ENCODE results near the gene GRIFIN. TPM values are rescaled to one million over a fixed set of nuclear protein-coding genes. Genes with fewer than 3 reads are reported as not detected.

The GRIFIN gene
- polyA plus RNA-seq, 2 of the 4 experiments (the other 2 are of a cell fraction) = not detected

DNA sequence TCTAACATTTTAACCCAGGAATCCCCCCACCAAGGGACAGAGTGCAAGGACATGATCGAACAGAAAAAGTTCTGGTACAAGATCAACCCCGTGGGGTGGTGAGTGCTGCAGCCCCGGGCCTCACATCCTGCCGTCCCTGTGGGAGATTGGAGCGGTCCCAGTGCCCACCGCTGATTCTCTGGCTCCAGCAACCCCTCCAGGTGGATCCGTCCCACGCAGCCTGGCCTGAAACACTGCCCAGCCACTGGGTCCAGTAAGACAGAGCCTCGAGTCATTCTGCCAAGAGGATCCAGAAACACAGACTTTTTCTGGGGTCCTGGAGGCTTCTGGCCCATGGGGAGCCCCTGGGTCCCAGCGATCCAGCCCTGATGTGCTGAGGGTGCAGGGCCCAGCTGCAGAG is 29.5 kb downstream of the GRIFIN start:
- FAIRE-seq = no peak
- Histone ChIP-seq H3K4me3 (no peak overlapping the region), H3K9me3 (no peaks in the 10 kb centered on the region), H3K4me2 (no peak overlapping the region), H3K4me1 (peaks cover 5% of the 10 kb centered on the region), H3K27ac (no peak overlapping the region)
- no peak for DNase-seq (ENCODE audit: low read depth in 1 of 2, low spot score in 1 of 2)
- CTCF ChIA-PET = interaction anchor here (0.5 to 2.5 kb wide), 3 partner anchors 22 to 239 kb away, joined by 3 to 7 read pairs (median 3); no protein-coding TSS in a partner anchor
- ATAC-seq = no peak
- POLR2A ChIA-PET = no interaction called here
- 84% methylated on average over 9 of the region's 10 CpGs for WGBS (ENCODE audit: missing lambda C conversion rate)
- TF ChIP-seq PHF8 (IDR thresholded peaks at IDR 0.05; ENCODE audit: borderline replicate concordance, low read depth) = no peak
- TF ChIP-seq HMGXB4 (CRISPR knock-in tag; IDR thresholded peaks at IDR 0.05; ENCODE audit: borderline replicate concordance) = no peak
- no peak for TF ChIP-seq CHD4 (IDR thresholded peaks at IDR 0.05; ENCODE audit: borderline replicate concordance)
- no peak for TF ChIP-seq SMC3 (IDR thresholded peaks at IDR 0.05)
- TF ChIP-seq POLR2AphosphoS2 (conservative IDR thresholded peaks at IDR 0.05; ENCODE audit: low read length) = no peak
- TF ChIP-seq EP300 (IDR thresholded peaks at IDR 0.05) = no peak
- no peak for TF ChIP-seq GATA3 (IDR thresholded peaks at IDR 0.05; ENCODE audit: borderline replicate concordance)
- no peak for TF ChIP-seq FOXS1 (CRISPR knock-in tag; IDR thresholded peaks at IDR 0.05)
- no peak for TF ChIP-seq RFX5 (IDR thresholded peaks at IDR 0.05)

- no peak for ATAC-seq
- 94% methylated on average over 19 of the region's 21 CpGs for WGBS (ENCODE audit: missing lambda C conversion rate)
- POLR2A ChIA-PET = no interaction called here
Observed at GRCh38 chr7:2445898-2446555, 30.2 kb downstream of the GRIFIN start.

More at GRCh38 chr7:2445898-2446555, 30.2 kb downstream of the GRIFIN start:
- CTCF ChIA-PET = interaction anchor here (1.2 to 2.5 kb wide), 4 partner anchors 21 to 240 kb away, joined by 3 to 7 read pairs (median 3); no protein-coding TSS in a partner anchor
- Histone ChIP-seq H3K27ac (no peak overlapping the region), H3K4me1 (no peaks in the 10 kb centered on the region; the same call in 2 of the 3 replicates), H3K4me2 (no peak overlapping the region), H3K9me3 (no peaks in the 10 kb centered on the region), H3K4me3 (no peak overlapping the region)
- DNase-seq (ENCODE audit: low read depth in 1 of 2, low spot score in 1 of 2) (no peak), FAIRE-seq (no peak)
- no peak for TF ChIP-seq JUN (IDR thresholded peaks at IDR 0.05)
- TF ChIP-seq RCOR1 (IDR thresholded peaks at IDR 0.05; ENCODE audit: low read depth, low read length) = no peak
- no peak for TF ChIP-seq GATA3 (IDR thresholded peaks at IDR 0.05; ENCODE audit: borderline replicate concordance)
- TF ChIP-seq FOSL2 (IDR thresholded peaks at IDR 0.05) = no peak
- no peak for TF ChIP-seq FOSL2 (CRISPR knock-in tag; IDR thresholded peaks at IDR 0.05)
- no peak for TF ChIP-seq TP53 (CRISPR knock-in tag; IDR thresholded peaks at IDR 0.05)
- TF ChIP-seq, protein P1, sequence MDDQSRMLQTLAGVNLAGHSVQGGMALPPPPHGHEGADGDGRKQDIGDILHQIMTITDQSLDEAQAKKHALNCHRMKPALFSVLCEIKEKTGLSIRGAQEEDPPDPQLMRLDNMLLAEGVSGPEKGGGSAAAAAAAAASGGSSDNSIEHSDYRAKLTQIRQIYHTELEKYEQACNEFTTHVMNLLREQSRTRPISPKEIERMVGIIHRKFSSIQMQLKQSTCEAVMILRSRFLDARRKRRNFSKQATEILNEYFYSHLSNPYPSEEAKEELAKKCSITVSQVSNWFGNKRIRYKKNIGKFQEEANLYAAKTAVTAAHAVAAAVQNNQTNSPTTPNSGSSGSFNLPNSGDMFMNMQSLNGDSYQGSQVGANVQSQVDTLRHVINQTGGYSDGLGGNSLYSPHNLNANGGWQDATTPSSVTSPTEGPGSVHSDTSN (IDR thresholded peaks at IDR 0.05) = no peak
- no peak for TF ChIP-seq CHD4 (IDR thresholded peaks at IDR 0.05; ENCODE audit: borderline replicate concordance)
- no peak for TF ChIP-seq ELK1 (IDR thresholded peaks at IDR 0.05; ENCODE audit: low read depth, low read length)
- no peak for TF ChIP-seq USF2 (IDR thresholded peaks at IDR 0.05)
- no peak for TF ChIP-seq EHMT2 (IDR thresholded peaks at IDR 0.05; ENCODE audit: low read depth)
- no peak for TF ChIP-seq MYC (IDR thresholded peaks at IDR 0.05; ENCODE audit: borderline replicate concordance, low read length)

Data from A549 (cell line).